Bronchial epithelial cell (primary cell): Measurements from ENCODE around the gene TSPEAR. TPM values are rescaled to one million over a fixed set of nuclear protein-coding genes. Genes with fewer than 3 reads are reported as not detected.

Experiments
- DNase-seq: peaks from one replicate; pipeline ENCODE4 v3.0.0-alpha.2; 2010; ENCODE audit warnings: low read depth
- FAIRE-seq: peaks from 2 replicates; lab custom pipeline; 2011; peaks lifted over from hg19 to GRCh38; lab: Jason Lieb, UNC
- H3K27me3 ChIP-seq: 2 replicates; pipeline ENCODE4 v1.5.1; 2011; ENCODE audit warnings: low read length; ENCODE audit not compliant: control insufficient read depth, insufficient read depth
- H3K36me3 ChIP-seq: 2 replicates; pipeline ENCODE4 v1.5.1; 2011; ENCODE audit warnings: low read length; ENCODE audit not compliant: control insufficient read depth, insufficient read depth
- H3K4me3 ChIP-seq: 2 replicates; pipeline ENCODE4 v1.5.1; 2011; ENCODE audit warnings: mild to moderate bottlenecking, low read depth, low read length, control low read depth
- total RNA-seq: library from RNA; depleted of rRNA; stranded (reverse); fragments of >200 nt; gene quantifications from 2 replicates; pipeline ENCODE4 v1.2.1, GENCODE V29; 2014
- TF ChIP-seq, protein P1 (sequence below): IDR thresholded peaks from 2 replicates; pipeline ENCODE4 v1.5.1; 2011; ENCODE audit warnings: mild to moderate bottlenecking, moderate library complexity, low read length, control low read depth, inconsistent platforms; ENCODE audit not compliant: insufficient read depth, severe bottlenecking

TSPEAR gene
- total RNA-seq, 1 donor from 2014 or later: not detected

- no peaks in the 10 kb centered on the region for H3K36me3 ChIP-seq
- TF ChIP-seq, protein P1, sequence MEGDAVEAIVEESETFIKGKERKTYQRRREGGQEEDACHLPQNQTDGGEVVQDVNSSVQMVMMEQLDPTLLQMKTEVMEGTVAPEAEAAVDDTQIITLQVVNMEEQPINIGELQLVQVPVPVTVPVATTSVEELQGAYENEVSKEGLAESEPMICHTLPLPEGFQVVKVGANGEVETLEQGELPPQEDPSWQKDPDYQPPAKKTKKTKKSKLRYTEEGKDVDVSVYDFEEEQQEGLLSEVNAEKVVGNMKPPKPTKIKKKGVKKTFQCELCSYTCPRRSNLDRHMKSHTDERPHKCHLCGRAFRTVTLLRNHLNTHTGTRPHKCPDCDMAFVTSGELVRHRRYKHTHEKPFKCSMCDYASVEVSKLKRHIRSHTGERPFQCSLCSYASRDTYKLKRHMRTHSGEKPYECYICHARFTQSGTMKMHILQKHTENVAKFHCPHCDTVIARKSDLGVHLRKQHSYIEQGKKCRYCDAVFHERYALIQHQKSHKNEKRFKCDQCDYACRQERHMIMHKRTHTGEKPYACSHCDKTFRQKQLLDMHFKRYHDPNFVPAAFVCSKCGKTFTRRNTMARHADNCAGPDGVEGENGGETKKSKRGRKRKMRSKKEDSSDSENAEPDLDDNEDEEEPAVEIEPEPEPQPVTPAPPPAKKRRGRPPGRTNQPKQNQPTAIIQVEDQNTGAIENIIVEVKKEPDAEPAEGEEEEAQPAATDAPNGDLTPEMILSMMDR: no peak
- peak; percentile 50 for FAIRE-seq
- no peak for DNase-seq
- H3K27me3 ChIP-seq: no peaks in the 10 kb centered on the region
- no peak overlapping the region for H3K4me3 ChIP-seq
Measured at GRCh38 chr21:44526096-44526997, 185.0 kb downstream of the TSPEAR start.

DNA sequence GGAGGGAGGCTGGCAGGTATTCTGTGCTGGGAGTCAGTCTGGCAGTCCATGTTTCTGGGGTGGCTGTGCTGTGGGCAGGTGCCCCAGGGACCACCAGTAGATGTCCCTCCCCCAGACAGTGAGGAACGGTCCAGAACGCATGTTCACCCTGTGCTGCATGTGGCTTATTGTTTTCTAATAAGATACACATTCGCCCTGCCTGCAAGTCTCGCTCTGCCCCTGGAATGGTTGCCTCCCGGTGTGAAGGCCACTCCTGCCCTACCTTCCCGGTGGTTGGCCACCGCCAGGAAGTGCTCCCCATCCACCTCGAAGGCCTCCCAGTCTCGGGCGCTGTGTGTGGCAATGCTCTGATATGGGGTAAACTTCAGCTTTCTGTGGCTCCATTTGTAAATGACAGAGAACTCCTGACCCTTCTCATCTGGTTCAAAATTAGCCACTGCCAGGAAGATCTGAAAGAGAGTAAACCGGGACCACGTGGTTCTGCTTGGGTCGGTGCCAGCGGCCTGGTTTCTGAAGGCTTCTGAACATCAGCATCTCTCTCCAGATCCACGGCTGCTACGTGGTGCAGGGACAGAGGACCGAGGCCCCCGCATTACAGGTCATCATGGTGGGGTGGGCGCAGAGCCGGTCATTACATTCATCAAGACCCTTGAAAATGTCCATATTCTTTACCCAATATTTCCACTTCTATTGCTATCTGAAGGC lies 185.8 kb downstream of the TSPEAR start:
- TF ChIP-seq, protein P1: no peak
- no peaks in the 10 kb centered on the region for H3K27me3 ChIP-seq
- no peak for DNase-seq

DNA sequence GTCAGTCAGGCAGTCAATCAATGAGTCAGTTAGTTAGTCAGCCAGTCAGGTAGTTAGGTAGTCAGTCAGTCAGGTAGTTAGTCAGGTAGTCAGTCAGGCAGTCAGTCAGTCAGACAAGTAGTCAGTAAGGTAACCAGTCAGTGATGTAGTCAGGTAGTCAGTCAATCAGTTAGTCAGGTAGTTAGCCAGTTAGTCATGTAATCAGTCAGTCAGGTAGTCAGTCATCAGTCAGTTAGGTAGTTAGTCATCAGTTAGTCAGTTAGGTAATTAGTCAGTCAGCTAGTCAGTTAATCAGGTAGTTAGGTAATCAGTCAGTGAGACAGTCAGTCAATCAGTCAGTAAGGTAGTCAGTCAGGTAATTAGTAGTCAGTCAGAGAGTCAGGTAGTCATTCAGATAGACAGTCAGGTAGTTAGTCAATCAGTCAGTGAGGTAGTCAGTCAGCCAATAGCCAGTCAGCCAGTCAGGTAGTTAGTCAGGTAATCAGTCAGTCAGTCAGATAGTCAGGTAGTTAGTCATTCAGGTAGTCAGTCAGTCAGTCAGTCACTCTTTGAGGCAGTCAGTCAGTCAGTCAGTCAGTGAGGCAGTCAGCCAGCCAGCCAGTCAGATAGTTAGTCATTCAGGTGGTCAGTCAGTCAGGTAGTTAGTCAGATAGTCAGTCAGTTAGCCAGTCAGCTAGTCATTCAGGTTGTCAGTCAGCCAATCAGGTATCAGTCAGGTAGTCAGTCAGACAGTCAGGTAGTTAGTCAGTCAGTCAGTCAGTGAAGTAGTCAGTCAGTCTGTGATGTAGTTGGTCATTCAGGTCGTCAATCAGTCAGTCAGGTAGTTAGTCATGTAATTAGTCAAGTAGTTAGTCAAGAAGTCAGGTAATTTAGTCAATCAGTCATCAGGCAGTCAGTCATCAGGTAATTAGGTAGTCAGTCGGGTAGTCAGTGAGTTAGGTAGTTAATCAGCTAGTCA lies 186.7 kb downstream of the TSPEAR start:
- H3K4me3 ChIP-seq: no peak overlapping the region
- no peaks in the 10 kb centered on the region for H3K36me3 ChIP-seq
- FAIRE-seq: peak; percentile 93
- TF ChIP-seq, protein P1: no peak
- H3K27me3 ChIP-seq: no peaks in the 10 kb centered on the region
- no peak for DNase-seq

More for the DNA sequence above, 185.8 kb downstream of the TSPEAR start:
- H3K4me3 ChIP-seq: no peak overlapping the region
- H3K36me3 ChIP-seq: no peaks in the 10 kb centered on the region
- FAIRE-seq: no peak

DNA sequence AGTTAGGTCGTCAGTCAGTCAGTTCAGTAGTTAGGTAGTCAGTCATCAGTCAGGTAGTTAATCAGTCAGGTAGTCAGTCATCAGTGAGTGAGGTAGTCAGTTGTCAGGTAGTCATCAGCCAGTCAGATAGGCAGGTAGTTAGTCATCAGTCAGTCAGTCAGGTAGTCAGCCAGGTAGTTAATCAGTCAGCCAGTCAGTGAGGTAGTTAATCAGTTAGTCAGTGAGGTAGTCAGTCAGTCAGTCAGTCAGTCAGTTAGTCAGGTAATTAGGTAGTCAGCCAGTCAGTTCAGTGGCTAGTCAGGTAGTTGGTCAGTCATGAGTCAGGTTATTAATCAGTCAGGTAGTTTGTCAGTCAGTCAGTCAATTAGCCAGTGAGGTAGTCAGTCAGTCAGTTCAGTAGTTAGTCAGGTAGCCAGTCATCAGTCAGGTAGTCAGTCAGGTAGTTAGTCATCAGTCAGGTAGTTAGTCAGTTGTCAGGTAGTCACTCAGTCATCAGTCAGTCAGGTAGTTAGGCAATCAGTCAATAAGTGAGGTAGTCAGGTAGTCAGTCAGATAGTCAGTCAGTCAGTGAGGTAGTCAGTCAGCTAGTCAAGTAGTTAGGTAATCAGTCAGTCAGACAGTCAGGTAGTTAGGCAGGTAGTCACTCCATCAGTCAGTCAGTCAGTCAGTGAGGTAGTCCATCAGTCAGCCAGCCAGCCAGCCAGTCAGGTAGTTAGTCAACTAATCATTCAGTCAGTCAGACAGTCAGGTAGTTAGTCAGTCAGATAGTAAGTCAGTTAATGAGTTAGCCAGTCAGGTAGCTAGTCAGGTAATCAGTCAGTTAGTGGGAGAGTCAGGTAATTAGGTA lies 187.6 kb downstream of the TSPEAR start:
- TF ChIP-seq, protein P1: no peak
- H3K4me3 ChIP-seq: no peak overlapping the region
- FAIRE-seq: peak; percentile 91
- no peaks in the 10 kb centered on the region for H3K36me3 ChIP-seq
- no peaks in the 10 kb centered on the region for H3K27me3 ChIP-seq
- no peak for DNase-seq
